ENCODE data around the gene TMPRSS3.

TMPRSS3 gene

DNA sequence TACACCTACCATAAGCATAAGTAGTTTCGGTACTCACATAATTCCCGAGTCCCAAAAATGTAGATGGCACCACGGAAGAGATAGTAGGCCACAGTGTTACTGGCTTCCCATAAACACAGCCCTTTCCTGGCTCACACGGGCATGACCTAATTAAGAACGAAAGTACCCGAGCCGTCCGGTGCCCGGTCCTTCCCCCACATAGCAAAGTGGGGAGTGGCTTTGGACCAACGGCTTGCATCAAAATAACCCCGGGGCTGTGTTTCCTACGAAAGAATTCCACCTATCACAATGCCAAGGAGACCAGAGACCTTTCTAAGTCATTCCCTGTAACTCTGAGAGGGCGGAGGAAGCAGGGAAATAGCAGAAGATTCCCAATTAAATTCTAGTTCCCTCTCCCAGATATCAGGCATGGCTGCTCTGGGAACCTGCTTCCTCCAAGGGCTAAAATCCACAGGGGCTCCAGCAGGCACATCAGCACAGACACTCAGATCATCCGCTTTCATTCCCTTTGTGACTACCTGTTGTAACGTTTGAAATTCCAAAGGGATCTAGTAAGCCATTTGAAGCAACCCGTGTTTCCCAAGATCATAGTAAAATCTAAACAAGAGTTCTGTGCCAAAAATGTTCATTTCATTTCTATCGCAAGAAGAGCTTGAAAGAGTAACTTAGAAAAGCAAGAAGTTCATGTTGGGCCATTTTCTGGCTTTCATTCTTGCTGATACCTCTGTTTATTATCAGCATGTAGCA, at the start of gene TMPRSS3:
TSS of gene TMPRSS3 (minus strand) at position 148 of the 747 bp plus-strand sequence. CDS start 635 bp downstream, outside the sequence.
- Histone ChIP-seq H3K27me3 (ENCODE audit: low read depth, low read length) (no peaks in the 10 kb centered on the region), H3K36me3 (ENCODE audit: control insufficient read depth in 1 of 2, insufficient read depth in 2 of 2, low read length in 2 of 2) (no peaks in the 10 kb centered on the region), H3K4me1 (ENCODE audit: control insufficient read depth in 1 of 2, insufficient read depth in 2 of 2, low read length in 2 of 2) (no peaks in the 10 kb centered on the region), H3K27ac (ENCODE audit: low read length) (no peak within 1 kb of the TSS), H3K4me3 (ENCODE audit: low read depth in 1 of 2, low read length in 2 of 2) (no peak within 1 kb of the TSS), H3K9me3 (ENCODE audit: control insufficient read depth in 1 of 2, low read length in 2 of 2) (no peaks in the 10 kb centered on the region)

DNA sequence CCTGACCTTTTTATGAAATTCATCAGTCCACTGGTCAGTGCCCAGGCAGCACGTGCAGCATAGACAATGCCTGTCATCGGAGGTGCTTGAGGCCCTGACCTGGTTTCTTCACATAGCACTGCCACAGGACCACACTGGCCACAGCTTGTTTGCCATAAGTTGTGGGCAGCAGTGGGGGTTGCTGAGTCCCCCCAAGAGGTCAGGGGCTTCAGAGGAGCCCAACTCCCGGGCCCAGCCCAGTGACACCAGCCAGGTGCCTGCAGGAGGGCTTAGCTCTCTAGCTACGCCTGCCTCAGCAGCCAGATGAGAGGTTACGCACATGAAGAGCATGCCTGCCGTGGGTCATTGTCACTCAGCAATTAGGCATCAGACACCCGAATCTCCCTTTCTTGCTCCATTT, 49.5 kb upstream of the TMPRSS3 start:
- Histone ChIP-seq H3K27me3 (ENCODE audit: low read depth, low read length) (no peaks in the 10 kb centered on the region), H3K4me1 (ENCODE audit: control insufficient read depth in 1 of 2, insufficient read depth in 2 of 2, low read length in 2 of 2) (no peaks in the 10 kb centered on the region), H3K9me3 (ENCODE audit: control insufficient read depth in 1 of 2, low read length in 2 of 2) (no peaks in the 10 kb centered on the region), H3K36me3 (ENCODE audit: control insufficient read depth in 1 of 2, insufficient read depth in 2 of 2, low read length in 2 of 2) (no peaks in the 10 kb centered on the region), H3K27ac (ENCODE audit: low read length) (no peak overlapping the region), H3K4me3 (ENCODE audit: low read depth in 1 of 2, low read length in 2 of 2) (no peak overlapping the region)

GRCh38 chr21:42444745-42445059, 48.9 kb upstream of the TMPRSS3 start:
- H3K4me3 ChIP-seq (ENCODE audit: low read depth in 1 of 2, low read length in 2 of 2), result no peak overlapping the region
- H3K4me1 ChIP-seq (ENCODE audit: control insufficient read depth in 1 of 2, insufficient read depth in 2 of 2, low read length in 2 of 2), result no peaks in the 10 kb centered on the region
- H3K9me3 ChIP-seq (ENCODE audit: control insufficient read depth in 1 of 2, low read length in 2 of 2), result no peaks in the 10 kb centered on the region
- no peaks in the 10 kb centered on the region for H3K27me3 ChIP-seq (ENCODE audit: low read depth, low read length)
- H3K36me3 ChIP-seq (ENCODE audit: control insufficient read depth in 1 of 2, insufficient read depth in 2 of 2, low read length in 2 of 2), result no peaks in the 10 kb centered on the region
- no peak overlapping the region for H3K27ac ChIP-seq (ENCODE audit: low read length)

- H3K27me3 ChIP-seq (ENCODE audit: low read depth, low read length), result no peaks in the 10 kb centered on the region
- no peaks in the 10 kb centered on the region for H3K9me3 ChIP-seq (ENCODE audit: control insufficient read depth in 1 of 2, low read length in 2 of 2)
- no peak overlapping the region for H3K27ac ChIP-seq (ENCODE audit: low read length)
- H3K4me3 ChIP-seq (ENCODE audit: low read depth in 1 of 2, low read length in 2 of 2), result no peak overlapping the region
- no peaks in the 10 kb centered on the region for H3K36me3 ChIP-seq (ENCODE audit: control insufficient read depth in 1 of 2, insufficient read depth in 2 of 2, low read length in 2 of 2)
- no peaks in the 10 kb centered on the region for H3K4me1 ChIP-seq (ENCODE audit: control insufficient read depth in 1 of 2, insufficient read depth in 2 of 2, low read length in 2 of 2)
Measured at GRCh38 chr21:42443876-42444744, 48.3 kb upstream of the TMPRSS3 start.

GRCh38 chr21:42443181-42443785, 47.4 kb upstream of the TMPRSS3 start:
- H3K4me1 ChIP-seq (ENCODE audit: control insufficient read depth in 1 of 2, insufficient read depth in 2 of 2, low read length in 2 of 2), result no peaks in the 10 kb centered on the region
- H3K4me3 ChIP-seq (ENCODE audit: low read depth in 1 of 2, low read length in 2 of 2), result no peak overlapping the region
- H3K27ac ChIP-seq (ENCODE audit: low read length), result no peak overlapping the region
- no peaks in the 10 kb centered on the region for H3K36me3 ChIP-seq (ENCODE audit: control insufficient read depth in 1 of 2, insufficient read depth in 2 of 2, low read length in 2 of 2)
- H3K9me3 ChIP-seq (ENCODE audit: control insufficient read depth in 1 of 2, low read length in 2 of 2), result no peaks in the 10 kb centered on the region
- H3K27me3 ChIP-seq (ENCODE audit: low read depth, low read length), result no peaks in the 10 kb centered on the region

DNA sequence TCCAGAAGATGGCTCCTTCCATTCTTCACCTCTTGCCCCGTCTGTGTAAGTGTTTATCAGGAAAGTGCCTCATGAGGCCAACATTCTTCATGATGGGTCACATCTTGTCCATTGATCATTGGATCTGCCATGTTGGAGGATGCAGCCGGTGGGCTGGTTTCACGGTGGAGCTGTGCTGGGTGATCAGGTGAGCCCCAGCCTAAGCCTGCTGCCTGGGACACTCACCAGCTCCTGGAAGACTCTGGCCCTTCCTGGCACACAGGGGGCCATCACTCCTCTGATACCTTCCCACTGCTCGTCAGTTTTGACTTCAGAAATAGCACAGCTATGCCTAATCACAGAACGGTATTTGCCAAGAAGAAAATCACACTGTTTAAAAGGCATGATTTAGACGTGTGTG, 46.1 kb upstream of the TMPRSS3 start:
- Histone ChIP-seq H3K36me3 (ENCODE audit: control insufficient read depth in 1 of 2, insufficient read depth in 2 of 2, low read length in 2 of 2) (no peaks in the 10 kb centered on the region), H3K27me3 (ENCODE audit: low read depth, low read length) (no peaks in the 10 kb centered on the region), H3K4me3 (ENCODE audit: low read depth in 1 of 2, low read length in 2 of 2) (no peak overlapping the region), H3K4me1 (ENCODE audit: control insufficient read depth in 1 of 2, insufficient read depth in 2 of 2, low read length in 2 of 2) (no peaks in the 10 kb centered on the region), H3K27ac (ENCODE audit: low read length) (no peak overlapping the region), H3K9me3 (ENCODE audit: control insufficient read depth in 1 of 2, low read length in 2 of 2) (peaks cover 0 to 2% of the 10 kb centered on the region in 2 donors)

DNA sequence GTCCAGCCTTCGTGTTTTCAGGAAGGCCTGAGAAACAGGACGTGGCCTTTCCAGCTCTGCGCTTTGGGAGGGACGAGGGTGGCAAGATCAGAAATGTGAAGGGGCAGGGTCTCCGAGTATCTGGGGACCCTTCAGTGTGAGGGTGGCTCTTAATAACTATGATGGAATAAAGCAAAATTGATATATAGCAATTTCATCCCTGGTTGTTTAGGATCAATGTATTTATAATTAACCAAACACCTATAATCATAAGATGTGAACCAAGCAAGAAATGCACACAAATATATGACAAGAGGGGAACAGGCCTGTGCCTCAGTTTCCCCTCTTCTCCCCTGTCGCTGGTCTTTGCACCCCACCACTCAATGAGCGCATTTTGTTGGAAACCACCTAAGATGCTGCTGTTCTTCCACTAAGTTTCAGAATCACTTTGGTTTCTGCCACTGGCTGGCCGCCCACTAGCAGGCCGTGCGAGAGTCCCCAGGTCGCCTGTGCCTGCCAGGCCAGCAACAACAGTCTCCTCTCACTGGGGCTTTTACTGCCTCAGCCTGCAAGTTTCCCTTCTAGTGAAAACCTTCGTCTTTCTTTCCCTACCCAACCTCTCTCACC, 44.4 kb upstream of the TMPRSS3 start:
- no peak overlapping the region for H3K4me3 ChIP-seq (ENCODE audit: low read depth in 1 of 2, low read length in 2 of 2)
- H3K9me3 ChIP-seq (ENCODE audit: control insufficient read depth in 1 of 2, low read length in 2 of 2), result peaks cover 0 to 5% of the 10 kb centered on the region in 2 donors
- H3K27ac ChIP-seq (ENCODE audit: low read length), result no peak overlapping the region
- H3K27me3 ChIP-seq (ENCODE audit: low read depth, low read length), result no peaks in the 10 kb centered on the region
- no peaks in the 10 kb centered on the region for H3K36me3 ChIP-seq (ENCODE audit: control insufficient read depth in 1 of 2, insufficient read depth in 2 of 2, low read length in 2 of 2)
- H3K4me1 ChIP-seq (ENCODE audit: control insufficient read depth in 1 of 2, insufficient read depth in 2 of 2, low read length in 2 of 2), result no peaks in the 10 kb centered on the region

- Histone ChIP-seq H3K36me3 (ENCODE audit: control insufficient read depth in 1 of 2, insufficient read depth in 2 of 2, low read length in 2 of 2) (no peaks in the 10 kb centered on the region), H3K9me3 (ENCODE audit: control insufficient read depth in 1 of 2, low read length in 2 of 2) (peaks cover 0 to 5% of the 10 kb centered on the region in 2 donors), H3K27me3 (ENCODE audit: low read depth, low read length) (no peaks in the 10 kb centered on the region), H3K4me1 (ENCODE audit: control insufficient read depth in 1 of 2, insufficient read depth in 2 of 2, low read length in 2 of 2) (no peaks in the 10 kb centered on the region), H3K4me3 (ENCODE audit: low read depth in 1 of 2, low read length in 2 of 2) (no peak overlapping the region), H3K27ac (ENCODE audit: low read length) (no peak overlapping the region)
Measured at GRCh38 chr21:42439284-42440186, 43.7 kb upstream of the TMPRSS3 start.

- H3K27ac ChIP-seq (ENCODE audit: low read length), result no peak overlapping the region
- no peaks in the 10 kb centered on the region for H3K36me3 ChIP-seq (ENCODE audit: control insufficient read depth in 1 of 2, insufficient read depth in 2 of 2, low read length in 2 of 2)
- no peaks in the 10 kb centered on the region for H3K4me1 ChIP-seq (ENCODE audit: control insufficient read depth in 1 of 2, insufficient read depth in 2 of 2, low read length in 2 of 2)
- H3K27me3 ChIP-seq (ENCODE audit: low read depth, low read length), result no peaks in the 10 kb centered on the region
- no peak overlapping the region for H3K4me3 ChIP-seq (ENCODE audit: low read depth in 1 of 2, low read length in 2 of 2)
- H3K9me3 ChIP-seq (ENCODE audit: control insufficient read depth in 1 of 2, low read length in 2 of 2), result peaks cover 0 to 5% of the 10 kb centered on the region in 2 donors
Measured at GRCh38 chr21:42438316-42439205, 42.7 kb upstream of the TMPRSS3 start.

DNA sequence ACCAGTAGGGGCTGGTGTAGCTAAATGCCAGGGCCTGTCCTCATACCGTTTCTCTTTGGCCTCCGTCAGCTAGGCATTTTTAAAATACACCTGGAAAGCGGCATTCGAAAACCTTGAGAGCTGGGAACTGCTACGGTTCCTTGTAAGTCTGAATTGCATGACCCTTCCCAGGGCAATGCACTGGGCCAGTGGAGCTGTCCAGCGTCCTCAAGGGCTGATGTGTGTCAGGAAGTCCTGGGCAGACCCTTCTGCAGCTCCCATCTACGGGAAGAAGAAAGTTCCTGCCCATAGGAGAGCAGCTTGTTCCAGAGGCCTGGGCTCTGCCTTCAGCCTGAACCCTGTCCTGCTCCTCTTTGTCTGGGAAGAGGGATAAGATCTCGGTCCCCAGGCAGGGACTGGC, 41.9 kb upstream of the TMPRSS3 start:
- peaks cover 0 to 8% of the 10 kb centered on the region in 2 donors for H3K9me3 ChIP-seq (ENCODE audit: control insufficient read depth in 1 of 2, low read length in 2 of 2)
- no peaks in the 10 kb centered on the region for H3K27me3 ChIP-seq (ENCODE audit: low read depth, low read length)
- H3K4me1 ChIP-seq (ENCODE audit: control insufficient read depth in 1 of 2, insufficient read depth in 2 of 2, low read length in 2 of 2), result no peaks in the 10 kb centered on the region
- no peak overlapping the region for H3K4me3 ChIP-seq (ENCODE audit: low read depth in 1 of 2, low read length in 2 of 2)
- H3K27ac ChIP-seq (ENCODE audit: low read length), result no peak overlapping the region
- H3K36me3 ChIP-seq (ENCODE audit: control insufficient read depth in 1 of 2, insufficient read depth in 2 of 2, low read length in 2 of 2), result no peaks in the 10 kb centered on the region

All from muscle layer of duodenum (tissue), 2 donors.